Heart left ventricle (tissue), 16 donors: ENCODE data around the gene LRP1B. TPM values are rescaled to one million over a fixed set of nuclear protein-coding genes. Genes with fewer than 3 reads are reported as not detected.
"Not testable (repeated sequence)": the region's sequence is repeated elsewhere in the genome, so short reads cannot be mapped to it uniquely, and the experiment has no call there.

Experiments used
- ATAC-seq, 4 donors: fragments of 200-7000 bp; cut with Tn5 transposase; one replicate each; pipeline ENCODE4 v1.9.1; 2020 to 2022; ENCODE audit warnings: moderate library complexity in 4 of 4, mild to moderate bottlenecking in 3 of 4, moderate number of reproducible peaks in 1 of 4
- DNase-seq, 5 donors: peaks; one replicate each; pipeline ENCODE4 v3.0.0-alpha.2; 2020
- H3K27ac ChIP-seq, 12 donors: fragments of 200-600 bp; sonication (generic) in 4 of 12; one replicate each; pipeline versions ENCODE4 v1.5.0 to v1.8.0; 2016 to 2022; ENCODE audit warnings: mild to moderate bottlenecking in 2 of 12
- H3K27me3 ChIP-seq, 9 donors: fragments of 200-600 bp; sonication (generic) in 2 of 9; one replicate each; pipeline versions ENCODE4 v1.5.1 to v1.8.0; 2016 to 2022; ENCODE audit warnings: mild to moderate bottlenecking in 3 of 9
- H3K36me3 ChIP-seq, 9 donors: fragments of 200-600 bp; sonication (generic) in 2 of 9; one replicate each; pipeline versions ENCODE4 v1.5.0 to v1.8.0; 2018 to 2022; ENCODE audit warnings: mild to moderate bottlenecking in 2 of 9
- H3K4me1 ChIP-seq, 12 donors: fragments of 200-600 bp; sonication (generic) in 4 of 12; one replicate each; pipeline versions ENCODE4 v1.5.0 to v1.8.0; 2016 to 2022; ENCODE audit warnings: mild to moderate bottlenecking in 3 of 12
- H3K4me3 ChIP-seq, 12 donors: fragments of 200-600 bp; sonication (generic) in 4 of 12; one replicate each; pipeline versions ENCODE4 v1.5.0 to v1.8.0; 2017 to 2022; ENCODE audit warnings: mild to moderate bottlenecking in 9 of 12, moderate library complexity in 4 of 12
- H3K9me3 ChIP-seq, 12 donors: fragments of 200-600 bp; sonication (generic) in 4 of 12; one replicate each; pipeline versions ENCODE4 v1.5.0 to v1.8.0; 2016 to 2022; ENCODE audit warnings: mild to moderate bottlenecking in 1 of 12
- CTCF ChIP-seq, 12 donors: fragments of 200-600 bp; sonication (generic) in 4 of 12; IDR thresholded peaks; one replicate each; pipeline versions ENCODE4 v1.5.0 to v1.8.0; 2018 to 2022; ENCODE audit warnings: antibody characterized with exemption in 12 of 12, mild to moderate bottlenecking in 5 of 12
- POLR2A ChIP-seq, 2 donors: fragments of 450-650 bp; IDR thresholded peaks; one replicate each; pipeline ENCODE4 v1.6.1; 2017; ENCODE audit warnings: antibody characterized with exemption in 2 of 2, mild to moderate bottlenecking in 2 of 2, moderate library complexity in 2 of 2
- WGBS, 4 donors: extraction: QIAGEN DNeasy Blood & Tissue Kit in 2 of 4; methylation state at CpG; one replicate each; pipeline versions ENCODE4 v1.1.5 to v1.1.7; 2013 to 2018; 5-methylcytosine and 5-hydroxymethylcytosine counted together
- intact Hi-C, 10 donors: fragments of 100-400 bp; cut with DNase I; formaldehyde crosslinking; loops; one replicate each; pipeline versions ENCODE4 v1.11.1 to v1.14.2; 2022
- polyA plus RNA-seq, 2 donors: library from polyadenylated mRNA; stranded (reverse); fragments of 200-250 nt; gene quantifications; one replicate each; pipeline ENCODE4 v1.2.3, GENCODE V29; 2013
- total RNA-seq, 9 donors: library from RNA; depleted of rRNA in 2 of 9; stranded (reverse); fragments of >200 nt in 2 of 9; fragmentation: NEBNext Ultra II Directional in 3 of 9; extraction: Animal tissue kit (Norgen Biotek cat#: 25700) in 3 of 9; gene quantifications; one replicate each; pipeline versions ENCODE4 v1.1.0 to v1.2.4, GENCODE V29; 2016 to 2023
- donor health status: ischemic (EF 13 %, LVEDD 7.1; RV severe dilation, severe dysfunction).
- donor health status: healthy with polysubstance abuse.
- donor health status: DM: no; HTN: yes; CAD: no.
- donor health status: DM: no; HTN: no; CAD: no.
- donor health status: ischemic (EF 25% LVEDD 6.9; RV normal size, moderate dysfunction).
- donor health status: ischemic (EF 25% LVEDD 5.7; RV mildly dilated, moderate dysfunction).
- donor health status: healthy.
- donor health status: DM: yes; HTN: yes; CAD: no.
- donor health status: ischemic (EF 35%, LVEDD 5.7; RV mildly dilated, moderate dysfunction).
- donor health status: nonischemic (EF 11% LVEDD 7.7; RV severe dilation, severe dysfunction).
- donor health status: DM: yes; HTN: yes; CAD: no.
- donor health status: PGD.
- donor health status: ischemic (EF 29% LVEDD 5.4; RV normal size, mild dysfunction).
- donor health status: nonischemic (EF 23%, LVEDD 6.1; RV moderate dilation, normal function).

The LRP1B gene
- total and polyA plus RNA-seq, 11 donors = 0.01 to 0.19 (median 0.11) TPM; not detected in 2

- no peak for TF ChIP-seq CTCF (IDR thresholded peaks at IDR 0.05)
- no peak for TF ChIP-seq POLR2A (IDR thresholded peaks at IDR 0.05)
- no peak for DNase-seq
- Histone ChIP-seq H3K27me3 (no peaks in the 10 kb centered on the region), H3K4me1 (no peaks in the 10 kb centered on the region), H3K27ac (no peak overlapping the region), H3K9me3 (no peaks in the 10 kb centered on the region), H3K4me3 (no peak overlapping the region), H3K36me3 (no peaks in the 10 kb centered on the region)
- intact Hi-C loops = no loop called here
- ATAC-seq = no peak
- 79 to 92% (median 89%) methylated on average over 3 of the region's 3 CpGs for WGBS, 4 donors
Measured at GRCh38 chr2:141820893-141821292, 309.9 kb downstream of the LRP1B start.

GRCh38 chr2:141815320-141815719 lies 315.5 kb downstream of the LRP1B start:
- intact Hi-C loops, H3K27me3 ChIP-seq, DNase-seq, H3K4me1 ChIP-seq, H3K4me3 ChIP-seq, H3K27ac ChIP-seq, H3K36me3 ChIP-seq, ATAC-seq: not testable (repeated sequence)
- 60 to 73% (median 69%) methylated on average over 3 of the region's 3 CpGs for WGBS, 4 donors
- H3K9me3 ChIP-seq = peaks cover 0 to 20% (median 2%) of the 10 kb centered on the region in 12 donors

- Histone ChIP-seq H3K4me3 (no peak overlapping the region), H3K4me1 (no peaks in the 10 kb centered on the region), H3K27me3 (no peaks in the 10 kb centered on the region), H3K9me3 (peaks cover 0 to 20% (median 2%) of the 10 kb centered on the region in 12 donors), H3K36me3 (no peaks in the 10 kb centered on the region), H3K27ac (no peak overlapping the region)
- no peak for DNase-seq
- WGBS, 4 donors = 57 to 67% (median 63%) methylated on average over 2 of the region's 2 CpGs
- intact Hi-C loops = no loop called here
- TF ChIP-seq POLR2A (IDR thresholded peaks at IDR 0.05) = no peak
- TF ChIP-seq CTCF (IDR thresholded peaks at IDR 0.05) = no peak
- ATAC-seq = no peak
Measured at GRCh38 chr2:141814150-141814549, 316.7 kb downstream of the LRP1B start.

GRCh38 chr2:141810148-141810547 lies 320.7 kb downstream of the LRP1B start:
- DNase-seq (no peak), ATAC-seq (no peak)
- H3K27ac ChIP-seq = no peak overlapping the region
- 70 to 77% (median 74%) methylated on average over 7 of the region's 7 CpGs for WGBS, 4 donors
- intact Hi-C loops = no loop called here
- no peaks in the 10 kb centered on the region for H3K36me3 ChIP-seq
- H3K4me1 ChIP-seq = no peaks in the 10 kb centered on the region
- H3K4me3 ChIP-seq = no peak overlapping the region
- H3K27me3 ChIP-seq = no peaks in the 10 kb centered on the region
- H3K9me3 ChIP-seq = peaks cover 0 to 19% (median 2%) of the 10 kb centered on the region in 12 donors
- TF ChIP-seq CTCF (IDR thresholded peaks at IDR 0.05) (no peak), POLR2A (IDR thresholded peaks at IDR 0.05) (no peak)

- H3K36me3 ChIP-seq = no peaks in the 10 kb centered on the region
- ATAC-seq = no peak
- WGBS, 4 donors = 49 to 65% (median 55%) methylated on average over 1 of the region's 1 CpG
- H3K4me1 ChIP-seq = no peaks in the 10 kb centered on the region
- no peaks in the 10 kb centered on the region for H3K27me3 ChIP-seq
- H3K9me3 ChIP-seq = peaks cover 0 to 5% (median 0%) of the 10 kb centered on the region in 12 donors
- no peak overlapping the region for H3K4me3 ChIP-seq
- no peak overlapping the region for H3K27ac ChIP-seq
- no peak for TF ChIP-seq POLR2A (IDR thresholded peaks at IDR 0.05)
- no peak for TF ChIP-seq CTCF (IDR thresholded peaks at IDR 0.05)
- intact Hi-C loops = no loop called here
- no peak for DNase-seq
Measured at GRCh38 chr2:141806090-141806489, 324.7 kb downstream of the LRP1B start.
